Fibroblast of lung (primary cell): ENCODE measurements around the gene ODAD3. TPM values are rescaled to one million over a fixed set of nuclear protein-coding genes. Genes with fewer than 3 reads are reported as not detected.

Experiments used
- DNase-seq, 2 donors: peaks; one replicate each; pipeline versions ENCODE4 v3.0.0 to v3.0.0-alpha.2; 2010; ENCODE audit warnings: low read depth in 2 of 2
- H2AFZ ChIP-seq: 2 replicates; pipeline ENCODE4 v1.5.1; 2012; ENCODE audit warnings: low read length, control low read depth, inconsistent platforms
- H3K27ac ChIP-seq: 2 replicates; pipeline ENCODE4 v1.5.1; 2011; ENCODE audit warnings: low read length, control low read depth; ENCODE audit not compliant: insufficient read depth
- H3K27me3 ChIP-seq: 2 replicates; pipeline ENCODE4 v1.5.1; 2011; ENCODE audit warnings: mild to moderate bottlenecking, low read length; ENCODE audit not compliant: control insufficient read depth, insufficient read depth
- H3K36me3 ChIP-seq: 2 replicates; pipeline ENCODE4 v1.5.1; 2011; ENCODE audit warnings: low read length; ENCODE audit not compliant: control insufficient read depth, insufficient read depth
- H3K4me1 ChIP-seq: 2 replicates; pipeline ENCODE4 v1.5.1; 2011; ENCODE audit warnings: low read length; ENCODE audit not compliant: control insufficient read depth, insufficient read depth; ENCODE audit errors: extremely low read depth
- H3K4me2 ChIP-seq: 2 replicates; pipeline ENCODE4 v1.5.1; 2011; ENCODE audit warnings: low read length, control low read depth; ENCODE audit not compliant: insufficient read depth; ENCODE audit errors: extremely low read depth
- H3K4me3 ChIP-seq, 4 experiments: fragments of 200-600 bp in 1 of 4; sonication (generic) in 1 of 4; replicated peaks in 1 of 4; 2 replicates each; pipeline ENCODE4 v1.5.1; 2011 to 2016; ENCODE audit warnings: low read length in 4 of 4, low read depth in 3 of 4, mild to moderate bottlenecking in 3 of 4, control low read depth in 2 of 4, inconsistent platforms in 1 of 4, mixed read lengths in 1 of 4; ENCODE audit not compliant: insufficient read depth in 1 of 4; ENCODE audit errors: control extremely low read depth in 1 of 4
- H3K79me2 ChIP-seq: 2 replicates; pipeline ENCODE4 v1.5.1; 2012; ENCODE audit warnings: mild to moderate bottlenecking, low read length, inconsistent platforms; ENCODE audit not compliant: control insufficient read depth, insufficient read depth
- H3K9ac ChIP-seq: 2 replicates; pipeline ENCODE4 v1.5.1; 2011; ENCODE audit warnings: mild to moderate bottlenecking, low read length, control low read depth; ENCODE audit not compliant: insufficient read depth
- H3K9me3 ChIP-seq: 2 replicates; pipeline ENCODE4 v1.5.1; 2012; ENCODE audit warnings: low read depth, low read length; ENCODE audit not compliant: control insufficient read depth, insufficient read depth
- H4K20me1 ChIP-seq: 2 replicates; pipeline ENCODE4 v1.5.1; 2011; ENCODE audit warnings: low read length; ENCODE audit not compliant: control insufficient read depth, insufficient read depth; ENCODE audit errors: extremely low read depth
- CTCF ChIP-seq, 2 donors: IDR thresholded peaks in 1 of 2; conservative IDR thresholded peaks in 1 of 2; 1 replicate in 1 of 2; 2 replicates in 1 of 2; pipeline ENCODE4 v1.5.1; 2011 to 2012; ENCODE audit warnings: low read length in 2 of 2, control low read depth in 1 of 2, inconsistent platforms in 1 of 2, low read depth in 1 of 2, mild to moderate bottlenecking in 1 of 2
- EZH2 ChIP-seq: IDR thresholded peaks from 2 replicates; pipeline ENCODE4 v1.5.1; 2012; ENCODE audit warnings: low read length, control low read depth, mild to moderate bottlenecking; ENCODE audit errors: missing control alignments
- polyA plus RNA-seq, 2 donors: library from polyadenylated mRNA; depleted of rRNA in 1 of 2; stranded (reverse) in 1 of 2; unstranded in 1 of 2; fragments of >200 nt; gene quantifications; 2 replicates each; pipeline ENCODE4 v1.2.1, GENCODE V29; 2011 to 2012; ENCODE audit warnings: missing spikeins in 1 of 2
- total RNA-seq: library from RNA; depleted of rRNA; stranded (reverse); fragments of >200 nt; gene quantifications from 2 replicates; pipeline ENCODE4 v1.2.1, GENCODE V29; 2014

ODAD3 gene
- total and polyA plus RNA-seq, 2 donors (not counting 1 experiment from before 2014, with no cell fraction given): 0.32 to 0.66 TPM

GRCh38 chr19:11445141-11445540 is 10.2 kb upstream of the ODAD3 start:
- Histone ChIP-seq H4K20me1 (no peaks in the 10 kb centered on the region), H3K27ac (no peak overlapping the region), H3K9me3 (no peaks in the 10 kb centered on the region), H3K79me2 (no peaks in the 10 kb centered on the region), H3K4me3 (no peak overlapping the region), H3K4me1 (peaks cover 2% of the 10 kb centered on the region), H3K27me3 (no peaks in the 10 kb centered on the region), H3K36me3 (peaks cover 41% of the 10 kb centered on the region), H3K4me2 (no peak overlapping the region), H3K9ac (no peak overlapping the region), H2AFZ (no peak overlapping the region)
- DNase-seq: no peak
- TF ChIP-seq CTCF (conservative IDR thresholded peaks at IDR 0.05 in 1 of 2, IDR thresholded peaks at IDR 0.05 in 1 of 2; ENCODE audit: low read depth in 1 of 2, low read length in 2 of 2): no peak
- no peak for TF ChIP-seq EZH2

- no peak for DNase-seq
- Histone ChIP-seq H3K27ac (no peak overlapping the region), H3K9me3 (no peaks in the 10 kb centered on the region), H3K4me1 (peaks cover 2% of the 10 kb centered on the region), H3K4me3 (no peak overlapping the region), H3K9ac (no peak overlapping the region), H3K4me2 (no peak overlapping the region), H3K79me2 (no peaks in the 10 kb centered on the region), H3K36me3 (peaks cover 39% of the 10 kb centered on the region), H4K20me1 (no peaks in the 10 kb centered on the region), H3K27me3 (no peaks in the 10 kb centered on the region), H2AFZ (no peak overlapping the region)
- TF ChIP-seq CTCF (conservative IDR thresholded peaks at IDR 0.05 in 1 of 2, IDR thresholded peaks at IDR 0.05 in 1 of 2; ENCODE audit: low read depth in 1 of 2, low read length in 2 of 2): no peak
Measured at GRCh38 chr19:11444059-11444458, 9.1 kb upstream of the ODAD3 start.

GRCh38 chr19:11437955-11438354 is 3.0 kb upstream of the ODAD3 start:
- no peaks in the 10 kb centered on the region for H3K27me3 ChIP-seq
- no peak overlapping the region for H3K4me2 ChIP-seq
- TF ChIP-seq EZH2 (no peak), CTCF (conservative IDR thresholded peaks at IDR 0.05 in 1 of 2, IDR thresholded peaks at IDR 0.05 in 1 of 2; ENCODE audit: low read depth in 1 of 2, low read length in 2 of 2) (no peak)
- no peaks in the 10 kb centered on the region for H4K20me1 ChIP-seq
- peaks cover 19% of the 10 kb centered on the region for H3K36me3 ChIP-seq
- DNase-seq: no peak
- no peaks in the 10 kb centered on the region for H3K9me3 ChIP-seq
- H3K4me3 ChIP-seq: no peak overlapping the region
- H3K9ac ChIP-seq: no peak overlapping the region
- no peak overlapping the region for H2AFZ ChIP-seq
- peaks cover 4% of the 10 kb centered on the region for H3K4me1 ChIP-seq
- no peak overlapping the region for H3K27ac ChIP-seq
- peaks cover 18% of the 10 kb centered on the region for H3K79me2 ChIP-seq
